HEK293 (cell line): Measurements from ENCODE around the gene ZNF444.
A peak's percentile ranks its signal among the peaks of the same experiment; 100 is the strongest.

Experiments
- CTCF ChIP-seq: fragments of 450-650 bp; formaldehyde crosslinking; IDR thresholded peaks from 2 replicates; pipeline ENCODE4 v1.5.1; 2016; ENCODE audit warnings: missing biosample characterization, missing genetic modification characterization
- ELK4 ChIP-seq: IDR thresholded peaks from 2 replicates; pipeline ENCODE4 v1.6.1; 2011; ENCODE audit warnings: mild to moderate bottlenecking, low read depth, low read length, borderline replicate concordance
- GLIS1 ChIP-seq: fragments of 450-650 bp; formaldehyde crosslinking; IDR thresholded peaks from 2 replicates; pipeline ENCODE4 v1.5.1; 2016; ENCODE audit warnings: missing biosample characterization, missing genetic modification characterization
- HIC1 ChIP-seq: fragments of 450-650 bp; formaldehyde crosslinking; IDR thresholded peaks from 2 replicates; pipeline ENCODE4 v1.5.1; 2016; ENCODE audit warnings: missing biosample characterization, missing genetic modification characterization
- HOXC10 ChIP-seq: sonication (generic); formaldehyde crosslinking; IDR thresholded peaks from 2 replicates; pipeline ENCODE4 v1.8.1; 2023; ENCODE audit warnings: mild to moderate bottlenecking, missing genetic modification reagents
- PATZ1 ChIP-seq: fragments of 450-650 bp; formaldehyde crosslinking; IDR thresholded peaks from 2 replicates; pipeline ENCODE4 v1.5.1; 2016; ENCODE audit warnings: missing biosample characterization, missing genetic modification characterization
- SP3 ChIP-seq: fragments of 450-650 bp; formaldehyde crosslinking; IDR thresholded peaks from 2 replicates; pipeline ENCODE4 v1.5.1; 2016; ENCODE audit warnings: missing biosample characterization, missing genetic modification characterization
- TCF7L2 ChIP-seq: IDR thresholded peaks from 2 replicates; pipeline ENCODE4 v1.6.1; 2011; ENCODE audit warnings: low read depth, mild to moderate bottlenecking, inconsistent platforms, low read length, moderate library complexity, borderline replicate concordance
- ZBTB17 ChIP-seq: fragments of 450-650 bp; formaldehyde crosslinking; IDR thresholded peaks from 2 replicates; pipeline ENCODE4 v1.5.1; 2016; ENCODE audit warnings: missing biosample characterization, missing genetic modification characterization
- ZBTB8A ChIP-seq: fragments of 450-650 bp; formaldehyde crosslinking; IDR thresholded peaks from 2 replicates; pipeline ENCODE4 v1.5.1; 2016; ENCODE audit warnings: missing biosample characterization, missing genetic modification characterization
- ZFHX2 ChIP-seq: fragments of 450-650 bp; formaldehyde crosslinking; conservative IDR thresholded peaks from 2 replicates; pipeline ENCODE4 v1.5.1; 2016; ENCODE audit warnings: missing biosample characterization, missing genetic modification characterization
- ZFP37 ChIP-seq: fragments of 450-650 bp; formaldehyde crosslinking; IDR thresholded peaks from 2 replicates; pipeline ENCODE4 v1.5.1; 2016; ENCODE audit warnings: missing biosample characterization, missing genetic modification characterization
- ZNF121 ChIP-seq: fragments of 450-650 bp; formaldehyde crosslinking; IDR thresholded peaks from 2 replicates; pipeline ENCODE4 v1.5.1; 2016; ENCODE audit warnings: missing biosample characterization, missing genetic modification characterization
- ZNF133 ChIP-seq: fragments of 450-650 bp; formaldehyde crosslinking; IDR thresholded peaks from 2 replicates; pipeline ENCODE4 v1.5.1; 2016; ENCODE audit warnings: missing biosample characterization, missing genetic modification characterization
- ZNF16 ChIP-seq: fragments of 450-650 bp; formaldehyde crosslinking; IDR thresholded peaks from 2 replicates; pipeline ENCODE4 v1.5.1; 2016; ENCODE audit warnings: low read depth, missing biosample characterization, missing genetic modification characterization
- ZNF169 ChIP-seq: fragments of 450-650 bp; formaldehyde crosslinking; IDR thresholded peaks from 2 replicates; pipeline ENCODE4 v1.5.1; 2016; ENCODE audit warnings: missing biosample characterization, missing genetic modification characterization
- ZNF335 ChIP-seq: fragments of 450-650 bp; formaldehyde crosslinking; conservative IDR thresholded peaks from 2 replicates; pipeline ENCODE4 v1.5.1; 2016; ENCODE audit warnings: missing biosample characterization, missing genetic modification characterization
- ZNF37A ChIP-seq: fragments of 450-650 bp; IDR thresholded peaks from 2 replicates; pipeline ENCODE4 v1.5.1; 2018; ENCODE audit warnings: missing biosample characterization, missing genetic modification characterization
- ZNF624 ChIP-seq: fragments of 450-650 bp; formaldehyde crosslinking; IDR thresholded peaks from 2 replicates; pipeline ENCODE4 v1.5.1; 2017; ENCODE audit warnings: missing biosample characterization, missing genetic modification characterization
- ZNF629 ChIP-seq: fragments of 450-650 bp; formaldehyde crosslinking; IDR thresholded peaks from 2 replicates; pipeline ENCODE4 v1.5.1; 2017; ENCODE audit warnings: missing biosample characterization, missing genetic modification characterization
- ZNF654 ChIP-seq: fragments of 450-650 bp; formaldehyde crosslinking; IDR thresholded peaks from 2 replicates; pipeline ENCODE4 v1.5.1; 2016; ENCODE audit warnings: low read depth, missing biosample characterization, missing genetic modification characterization
- ZNF76 ChIP-seq: fragments of 450-650 bp; formaldehyde crosslinking; IDR thresholded peaks from 2 replicates; pipeline ENCODE4; 2016; ENCODE audit warnings: low read depth, missing biosample characterization, missing genetic modification characterization, borderline replicate concordance
- ZNF776 ChIP-seq: fragments of 450-650 bp; formaldehyde crosslinking; IDR thresholded peaks from 2 replicates; pipeline ENCODE4 v1.5.0; 2017; ENCODE audit warnings: missing biosample characterization, missing genetic modification characterization, borderline replicate concordance
- ZSCAN30 ChIP-seq: fragments of 450-650 bp; IDR thresholded peaks from 2 replicates; pipeline ENCODE4 v1.5.1; 2018; ENCODE audit warnings: missing biosample characterization, mild to moderate bottlenecking, missing genetic modification characterization, moderate library complexity
- TF ChIP-seq, protein P1 (sequence below): fragments of 450-650 bp; formaldehyde crosslinking; IDR thresholded peaks from 2 replicates; pipeline ENCODE4 v1.5.1; 2016; ENCODE audit warnings: missing biosample characterization, missing genetic modification characterization
- TF ChIP-seq, protein P2 (sequence below): fragments of 450-650 bp; formaldehyde crosslinking; IDR thresholded peaks from 2 replicates; pipeline ENCODE4 v1.5.1; 2016; ENCODE audit warnings: missing biosample characterization, missing genetic modification characterization

The ZNF444 gene

DNA sequence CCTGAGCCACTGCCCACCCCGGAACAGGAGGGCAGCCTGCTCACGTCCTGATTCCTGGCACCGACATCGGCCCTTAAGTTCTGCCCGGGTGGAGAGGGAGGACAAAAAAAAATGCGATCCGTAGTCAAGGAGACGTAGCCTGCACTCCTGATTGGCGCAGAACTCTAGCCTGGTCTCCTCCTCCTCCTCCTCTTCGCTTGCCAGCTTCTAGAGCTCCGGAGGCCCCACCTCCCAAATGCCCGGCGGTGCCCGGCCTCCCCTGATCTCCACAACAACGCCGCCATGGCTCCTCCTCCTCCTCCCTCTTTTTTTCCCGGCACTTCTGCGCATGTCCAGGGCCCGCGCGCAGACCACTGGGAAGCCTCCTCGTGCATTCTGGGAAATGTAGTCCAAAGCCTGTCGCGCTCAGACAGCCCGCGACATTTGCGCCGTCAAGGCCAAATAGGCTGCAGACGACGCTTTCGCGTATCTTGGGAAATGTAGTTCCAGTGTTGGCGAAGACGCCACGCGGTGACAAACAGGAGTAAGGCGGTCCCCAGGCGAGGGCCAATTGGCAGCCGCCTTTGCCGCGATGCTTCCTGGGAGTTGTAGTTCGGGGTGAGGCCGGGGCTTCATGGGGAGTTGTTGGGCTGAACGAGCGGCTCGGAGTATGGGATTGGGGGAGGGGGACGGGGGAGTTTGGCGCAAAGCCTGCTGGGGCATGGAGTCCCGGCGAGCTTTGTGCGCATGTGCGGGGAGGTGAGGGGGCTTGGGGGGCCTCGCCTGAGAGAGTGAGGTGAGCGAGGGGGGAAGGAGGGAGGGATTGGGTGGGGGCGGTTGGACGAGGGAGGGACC lies at the start of gene ZNF444 (continued):
- no peak for TF ChIP-seq CTCF (tag by site-specific recombination)
- TF ChIP-seq, protein P1, sequence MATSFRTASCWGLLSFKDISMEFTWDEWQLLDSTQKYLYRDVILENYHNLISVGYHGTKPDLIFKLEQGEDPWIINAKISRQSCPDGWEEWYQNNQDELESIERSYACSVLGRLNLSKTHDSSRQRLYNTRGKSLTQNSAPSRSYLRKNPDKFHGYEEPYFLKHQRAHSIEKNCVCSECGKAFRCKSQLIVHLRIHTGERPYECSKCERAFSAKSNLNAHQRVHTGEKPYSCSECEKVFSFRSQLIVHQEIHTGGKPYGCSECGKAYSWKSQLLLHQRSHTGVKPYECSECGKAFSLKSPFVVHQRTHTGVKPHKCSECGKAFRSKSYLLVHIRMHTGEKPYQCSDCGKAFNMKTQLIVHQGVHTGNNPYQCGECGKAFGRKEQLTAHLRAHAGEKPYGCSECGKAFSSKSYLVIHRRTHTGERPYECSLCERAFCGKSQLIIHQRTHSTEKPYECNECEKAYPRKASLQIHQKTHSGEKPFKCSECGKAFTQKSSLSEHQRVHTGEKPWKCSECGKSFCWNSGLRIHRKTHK = no peak
- peak; percentile 100 for TF ChIP-seq ZNF76
- TF ChIP-seq ZNF624 (tag by site-specific recombination) = no peak
- no peak; the same call in none of the 2 replicates for TF ChIP-seq GLIS1
- TF ChIP-seq ZFHX2 = peak; percentile 12; the same call in 1 of the 2 replicates
- TF ChIP-seq ZNF169 (tag by site-specific recombination) = no peak
- TF ChIP-seq ZBTB17 (tag by site-specific recombination) = peak; percentile 98
- TF ChIP-seq PATZ1 = peak; percentile 79; the same call in 1 of the 2 replicates
- peak; percentile 57 for TF ChIP-seq ZBTB8A (tag by site-specific recombination)
- TF ChIP-seq HOXC10 (CRISPR knock-in tag) = no peak
- no peak for TF ChIP-seq TCF7L2
- TF ChIP-seq HIC1 (tag by site-specific recombination) = peak; percentile 95
- TF ChIP-seq ZSCAN30 (tag by site-specific recombination) = no peak
- no peak for TF ChIP-seq ZNF133 (tag by site-specific recombination)
- TF ChIP-seq ZNF629 (tag by site-specific recombination) = peak; percentile 65
- no peak for TF ChIP-seq ZNF654
- TF ChIP-seq ZFP37 (tag by site-specific recombination) = no peak
- TF ChIP-seq ZNF16 (tag by site-specific recombination) = no peak
- TF ChIP-seq ZNF121 (tag by site-specific recombination) = no peak
- no peak for TF ChIP-seq ZNF776 (tag by site-specific recombination)
- peak; percentile 98 for TF ChIP-seq SP3 (tag by site-specific recombination)
- TF ChIP-seq ELK4 = no peak
- TF ChIP-seq ZNF335 (tag by site-specific recombination) = peak; percentile 100
- TF ChIP-seq, protein P2, sequence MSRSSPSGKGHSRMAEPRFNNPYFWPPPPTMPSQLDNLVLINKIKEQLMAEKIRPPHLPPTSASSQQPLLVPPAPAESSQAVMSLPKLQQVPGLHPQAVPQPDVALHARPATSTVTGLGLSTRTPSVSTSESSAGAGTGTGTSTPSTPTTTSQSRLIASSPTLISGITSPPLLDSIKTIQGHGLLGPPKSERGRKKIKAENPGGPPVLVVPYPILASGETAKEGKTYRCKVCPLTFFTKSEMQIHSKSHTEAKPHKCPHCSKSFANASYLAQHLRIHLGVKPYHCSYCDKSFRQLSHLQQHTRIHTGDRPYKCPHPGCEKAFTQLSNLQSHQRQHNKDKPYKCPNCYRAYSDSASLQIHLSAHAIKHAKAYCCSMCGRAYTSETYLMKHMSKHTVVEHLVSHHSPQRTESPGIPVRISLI (tag by site-specific recombination) = peak; percentile 94
- TF ChIP-seq ZNF37A (tag by site-specific recombination) = no peak
